IPS-18a (cell line): ENCODE results near the gene EIF1AX.
"Not testable (repeated sequence)": the region's sequence is repeated elsewhere in the genome, so short reads cannot be mapped to it uniquely, and the experiment has no call there.

Experiments used
- H3K27ac ChIP-seq: one replicate; pipeline ENCODE4 v1.5.1; 2013; ENCODE audit warnings: low read length
- H3K27me3 ChIP-seq: one replicate; pipeline ENCODE4 v1.6.1; 2013; ENCODE audit warnings: mild to moderate bottlenecking, low read length; ENCODE audit not compliant: control insufficient read depth, insufficient read depth
- H3K36me3 ChIP-seq: one replicate; pipeline ENCODE4 v1.6.1; 2013; ENCODE audit warnings: low read depth, low read length; ENCODE audit not compliant: control insufficient read depth
- H3K4me1 ChIP-seq: one replicate; pipeline ENCODE4 v1.6.1; 2013; ENCODE audit warnings: low read depth, low read length; ENCODE audit not compliant: control insufficient read depth
- H3K4me3 ChIP-seq: one replicate; pipeline ENCODE4 v1.5.1; 2013; ENCODE audit warnings: low read length
- H3K9ac ChIP-seq: one replicate; pipeline ENCODE4 v1.6.1; 2013; ENCODE audit warnings: mild to moderate bottlenecking, low read length, moderate library complexity
- H3K9me3 ChIP-seq: one replicate; pipeline ENCODE4 v1.6.1; 2013; ENCODE audit warnings: low read depth, low read length; ENCODE audit not compliant: control insufficient read depth

The EIF1AX gene, protein sequence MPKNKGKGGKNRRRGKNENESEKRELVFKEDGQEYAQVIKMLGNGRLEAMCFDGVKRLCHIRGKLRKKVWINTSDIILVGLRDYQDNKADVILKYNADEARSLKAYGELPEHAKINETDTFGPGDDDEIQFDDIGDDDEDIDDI

DNA sequence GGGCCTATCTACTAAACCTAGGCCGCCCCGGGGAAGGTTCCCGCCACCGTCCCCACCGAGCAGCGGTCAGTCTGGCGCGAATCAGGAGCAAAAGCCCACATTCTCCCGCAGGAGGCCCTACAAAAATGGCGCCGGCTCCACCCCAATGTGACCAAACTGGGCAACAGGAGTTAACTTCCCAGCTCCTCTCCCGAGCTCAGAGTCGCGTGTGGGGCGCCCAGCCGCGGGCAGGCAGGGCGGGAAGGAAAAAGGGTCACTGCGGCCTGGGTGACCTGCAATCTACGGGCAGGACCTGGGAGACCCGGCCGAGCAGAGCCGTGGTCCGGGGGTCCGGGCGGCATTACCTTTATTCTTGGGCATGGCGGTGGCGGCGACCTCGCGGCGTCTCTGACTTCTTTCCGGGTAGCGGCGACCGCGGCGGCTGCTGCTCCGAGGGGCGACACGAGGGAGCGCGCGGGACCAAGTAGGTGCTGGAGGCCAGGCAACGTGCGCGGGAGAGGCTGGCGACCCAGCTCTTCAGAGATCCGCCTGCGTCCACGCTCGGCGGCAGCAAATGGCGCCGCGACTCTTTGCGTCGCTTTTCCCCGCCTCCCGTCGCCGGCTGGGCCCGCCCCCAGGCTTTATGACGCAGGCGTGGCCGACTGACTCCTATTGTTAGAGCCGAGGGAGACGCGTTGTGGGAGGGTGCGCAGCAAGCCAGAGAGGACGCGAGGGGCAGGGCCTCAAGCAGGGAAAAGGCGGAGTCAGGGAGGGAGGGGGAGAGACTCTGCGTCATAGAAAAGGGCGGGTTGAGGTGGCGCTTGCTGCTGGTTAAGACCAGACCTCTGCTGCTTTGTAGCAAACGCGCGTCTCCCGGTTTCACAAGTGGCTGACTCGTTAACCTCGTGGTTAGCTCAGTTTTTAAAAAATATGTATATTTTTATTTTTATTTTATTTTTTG, at the start of gene EIF1AX:
EIF1AX (minus strand) TSS at position 558 of the 940 bp plus-strand sequence; CDS start at position 360, 198 bp downstream.
- H3K9ac ChIP-seq: peak within 1 kb of the TSS; percentile 91
- H3K4me1 ChIP-seq: no peaks in the 10 kb centered on the region
- H3K4me3 ChIP-seq: peak within 1 kb of the TSS; percentile 96
- no peaks in the 10 kb centered on the region for H3K27me3 ChIP-seq
- H3K9me3 ChIP-seq: peaks cover 6% of the 10 kb centered on the region
- H3K36me3 ChIP-seq: peaks cover 29% of the 10 kb centered on the region
- peak within 1 kb of the TSS; percentile 71 for H3K27ac ChIP-seq

- Histone ChIP-seq H3K9me3 (peaks cover 4% of the 10 kb centered on the region), H3K36me3 (no peaks in the 10 kb centered on the region), H3K4me1 (no peaks in the 10 kb centered on the region)
Measured at GRCh38 chrX:20189171-20189570, 47.5 kb upstream of the EIF1AX start.

GRCh38 chrX:20181598-20182329, 40.1 kb upstream of the EIF1AX start:
- no peak overlapping the region for H3K4me3 ChIP-seq
- H3K9me3 ChIP-seq: peaks cover 3% of the 10 kb centered on the region
- H3K36me3 ChIP-seq: no peaks in the 10 kb centered on the region
- H3K27ac ChIP-seq: no peak overlapping the region
- H3K9ac ChIP-seq: no peak overlapping the region
- H3K27me3 ChIP-seq: no peaks in the 10 kb centered on the region
- no peaks in the 10 kb centered on the region for H3K4me1 ChIP-seq

More at GRCh38 chrX:20189171-20189570, 47.5 kb upstream of the EIF1AX start:
- H3K4me3 ChIP-seq: no peak overlapping the region
- H3K27ac ChIP-seq: no peak overlapping the region
- H3K27me3 ChIP-seq: no peaks in the 10 kb centered on the region
- no peak overlapping the region for H3K9ac ChIP-seq

DNA sequence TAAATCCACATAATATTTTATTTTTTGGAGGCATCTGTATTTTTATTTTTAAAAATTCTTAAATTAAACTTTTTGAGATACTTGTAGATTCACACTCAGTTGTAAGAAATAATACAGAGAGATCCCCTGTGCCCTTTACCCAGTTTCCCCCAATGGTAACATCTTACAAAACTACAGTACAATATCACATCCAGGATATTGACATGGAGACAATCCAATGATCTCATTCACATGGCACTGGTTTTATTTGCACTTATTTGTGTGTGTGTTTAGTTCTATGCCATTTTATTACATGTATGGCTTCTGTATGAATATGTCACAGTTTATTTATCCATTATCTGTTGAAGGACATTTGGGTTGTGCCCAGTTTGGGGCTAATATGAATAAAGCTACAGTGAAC, 35.5 kb upstream of the EIF1AX start:
- no peak overlapping the region for H3K27ac ChIP-seq
- no peak overlapping the region for H3K4me3 ChIP-seq
- no peaks in the 10 kb centered on the region for H3K4me1 ChIP-seq
- peaks cover 18% of the 10 kb centered on the region for H3K9me3 ChIP-seq
- no peak overlapping the region for H3K9ac ChIP-seq
- no peaks in the 10 kb centered on the region for H3K27me3 ChIP-seq
- H3K36me3 ChIP-seq: peaks cover 12% of the 10 kb centered on the region

DNA sequence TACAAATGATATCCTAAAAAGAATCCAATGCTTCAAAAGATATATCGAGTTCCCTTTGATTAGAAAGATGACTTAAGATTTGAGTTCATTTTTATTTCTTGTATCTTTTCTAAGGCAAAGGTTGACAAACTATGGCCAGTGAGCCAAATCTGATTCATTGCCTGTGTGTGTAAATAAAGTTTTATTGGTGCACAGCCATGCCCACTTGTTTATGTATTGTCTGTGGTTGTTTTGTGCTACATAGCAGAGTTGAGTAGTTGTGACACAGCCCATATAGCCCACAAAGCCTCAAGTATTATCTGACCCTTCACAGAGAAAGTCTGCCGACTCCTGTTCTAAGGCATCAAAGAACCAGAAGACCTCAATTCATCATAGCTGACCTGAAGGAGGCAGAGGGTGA, 32.2 kb upstream of the EIF1AX start:
- no peak overlapping the region for H3K4me3 ChIP-seq
- H3K9me3 ChIP-seq: peaks cover 18% of the 10 kb centered on the region
- no peak overlapping the region for H3K9ac ChIP-seq
- peaks cover 20% of the 10 kb centered on the region for H3K36me3 ChIP-seq
- H3K27me3 ChIP-seq: no peaks in the 10 kb centered on the region
- H3K4me1 ChIP-seq: no peaks in the 10 kb centered on the region
- H3K27ac ChIP-seq: no peak overlapping the region

DNA sequence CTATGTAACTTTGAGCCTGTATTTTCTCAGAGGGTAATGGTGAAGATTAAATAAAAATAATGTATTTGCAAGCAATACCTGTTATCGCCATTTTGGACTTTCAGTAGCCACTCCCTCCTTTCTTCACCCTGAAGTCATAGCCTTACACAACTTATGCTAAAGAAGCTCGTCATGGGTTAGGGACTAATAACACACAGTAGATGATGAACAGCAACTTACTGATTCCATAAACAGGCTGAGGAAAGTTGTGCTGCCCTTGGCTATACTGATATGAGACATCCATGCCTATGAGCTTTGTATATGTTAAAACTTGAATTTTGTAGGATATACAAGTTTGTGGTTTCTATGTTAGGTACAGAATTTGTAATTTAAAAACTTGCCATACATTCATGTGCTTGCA, 31.7 kb upstream of the EIF1AX start:
- no peak overlapping the region for H3K27ac ChIP-seq
- no peaks in the 10 kb centered on the region for H3K27me3 ChIP-seq
- H3K9ac ChIP-seq: no peak overlapping the region
- no peak overlapping the region for H3K4me3 ChIP-seq
- H3K9me3 ChIP-seq: peaks cover 20% of the 10 kb centered on the region
- H3K4me1 ChIP-seq: no peaks in the 10 kb centered on the region
- H3K36me3 ChIP-seq: peaks cover 20% of the 10 kb centered on the region

DNA sequence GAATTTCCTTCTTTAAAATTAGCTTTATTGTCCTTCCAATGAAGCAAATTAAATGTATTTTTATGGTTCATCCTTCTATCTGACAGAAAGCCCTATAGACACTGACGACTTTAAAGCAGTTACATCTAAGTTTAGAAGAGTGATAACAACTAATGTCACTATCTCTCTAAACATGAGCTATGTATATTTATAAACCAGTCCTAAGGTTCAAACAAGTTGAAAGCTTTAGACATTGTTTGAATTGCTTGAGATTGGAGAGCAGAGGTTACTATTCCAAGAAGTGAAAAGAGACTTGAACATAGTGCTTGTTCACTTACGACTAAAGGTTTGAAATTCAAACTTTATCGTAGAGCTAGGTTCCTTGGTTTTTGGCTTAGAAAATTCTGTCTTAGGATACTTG, 30.2 kb upstream of the EIF1AX start:
- Histone ChIP-seq H3K27ac (no peak overlapping the region), H3K9ac (no peak overlapping the region), H3K4me3 (no peak overlapping the region), H3K27me3 (no peaks in the 10 kb centered on the region), H3K9me3 (peaks cover 18% of the 10 kb centered on the region), H3K4me1 (no peaks in the 10 kb centered on the region), H3K36me3 (peaks cover 20% of the 10 kb centered on the region)

- not testable (repeated sequence) for H3K9ac ChIP-seq, H3K36me3 ChIP-seq, H3K9me3 ChIP-seq, H3K27ac ChIP-seq, H3K4me3 ChIP-seq, H3K27me3 ChIP-seq, H3K4me1 ChIP-seq
Measured at GRCh38 chrX:20162516-20162915, 20.9 kb upstream of the EIF1AX start.

GRCh38 chrX:20159797-20160385, 18.3 kb upstream of the EIF1AX start:
- Histone ChIP-seq H3K4me3 (no peak overlapping the region), H3K36me3 (peaks cover 15% of the 10 kb centered on the region)

DNA sequence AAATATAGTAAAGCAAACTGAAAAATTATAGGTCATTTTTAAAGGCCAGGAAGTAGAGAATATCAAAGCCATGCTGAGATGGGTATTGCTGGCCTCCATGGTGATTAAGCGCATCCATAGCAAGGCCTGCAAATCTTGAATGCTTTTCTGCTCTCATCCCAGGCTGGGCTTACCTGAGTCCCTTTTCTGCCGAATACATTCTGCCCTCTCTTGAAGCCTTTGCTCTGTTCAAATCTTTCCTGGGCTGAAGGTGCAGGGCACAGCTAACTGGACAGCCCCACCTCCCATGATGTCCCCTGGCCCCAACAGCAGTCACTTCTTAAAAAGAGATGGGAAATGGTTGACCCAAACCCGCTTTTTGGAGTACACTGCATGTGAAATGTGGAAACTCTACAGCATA, 10.1 kb upstream of the EIF1AX start:
- Histone ChIP-seq H3K27me3 (no peaks in the 10 kb centered on the region), H3K9me3 (peaks cover 16% of the 10 kb centered on the region), H3K9ac (no peak overlapping the region), H3K27ac (no peak overlapping the region), H3K4me3 (no peak overlapping the region), H3K36me3 (peaks cover 22% of the 10 kb centered on the region), H3K4me1 (no peaks in the 10 kb centered on the region)

More at GRCh38 chrX:20159797-20160385, 18.3 kb upstream of the EIF1AX start:
- H3K9ac ChIP-seq: no peak overlapping the region
- no peaks in the 10 kb centered on the region for H3K27me3 ChIP-seq
- H3K4me1 ChIP-seq: no peaks in the 10 kb centered on the region
- H3K9me3 ChIP-seq: peaks cover 9% of the 10 kb centered on the region
- no peak overlapping the region for H3K27ac ChIP-seq

GRCh38 chrX:20149326-20149725, 7.7 kb upstream of the EIF1AX start:
- H3K36me3 ChIP-seq: peaks cover 11% of the 10 kb centered on the region
- H3K9me3 ChIP-seq: peaks cover 16% of the 10 kb centered on the region
- no peak overlapping the region for H3K9ac ChIP-seq
- H3K4me1 ChIP-seq: no peaks in the 10 kb centered on the region
- H3K27me3 ChIP-seq: no peaks in the 10 kb centered on the region
- H3K27ac ChIP-seq: no peak overlapping the region
- no peak overlapping the region for H3K4me3 ChIP-seq
